Astrocyte (in vitro differentiated cells and primary cell): ENCODE results near the gene CDHR1.

Experiments used
- CTCF ChIP-seq: IDR thresholded peaks from 2 replicates; pipeline ENCODE4 v1.5.1; 2011; ENCODE audit warnings: low read depth, mild to moderate bottlenecking, inconsistent platforms, low read length, moderate library complexity; ENCODE audit not compliant: insufficient read depth
- EZH2 ChIP-seq: IDR thresholded peaks from 2 replicates; pipeline ENCODE4 v1.6.1; 2012; ENCODE audit warnings: mild to moderate bottlenecking, low read length, inconsistent platforms; ENCODE audit not compliant: insufficient read depth

GRCh38 chr10:84230359-84230758 is 36.0 kb downstream of the CDHR1 start:
- TF ChIP-seq CTCF (no peak), EZH2 (no peak)
